ENCODE results near the gene JPH4.

GRCh38 chr14:23588884-23589598, 10.5 kb upstream of the JPH4 start:
- TF ChIP-seq MAX (IDR thresholded peaks at IDR 0.05; ENCODE audit: insufficient read depth, insufficient read length) (no peak), POLR2A (IDR thresholded peaks at IDR 0.05; ENCODE audit: low read depth, low read length) (no peak), POLR2AphosphoS5 (IDR thresholded peaks at IDR 0.05; ENCODE audit: insufficient read depth, low read depth, low read length) (peak; percentile 15), CTCF (IDR thresholded peaks at IDR 0.05; ENCODE audit: extremely low read depth in 1 of 2, insufficient read depth in 1 of 2, low read depth in 1 of 2, low read length in 2 of 2) (peak; percentile 76 to 90), EZH2 (IDR thresholded peaks at IDR 0.05; ENCODE audit: borderline replicate concordance, low read depth, low read length, severe bottlenecking) (no peak), MYC (IDR thresholded peaks at IDR 0.05; ENCODE audit: low read depth, low read length) (no peak)
